A673 (cell line): ENCODE measurements around the gene UBE2D2.
"Not testable (repeated sequence)": the region's sequence is repeated elsewhere in the genome, so short reads cannot be mapped to it uniquely, and the experiment has no call there.

Experiments
- CTCF ChIP-seq: fragments of 300-800, 200-600 bp; sonication (generic); conservative IDR thresholded peaks from 2 replicates; pipeline ENCODE4 v1.5.1; 2017; ENCODE audit warnings: low read depth, mild to moderate bottlenecking, antibody characterized with exemption, low read length, moderate library complexity, mixed read lengths
- EZH2 ChIP-seq: fragments of 200-600 bp; sonication (generic); IDR thresholded peaks from 2 replicates; pipeline ENCODE4 v1.6.1; 2017; ENCODE audit warnings: borderline replicate concordance, low read depth, mild to moderate bottlenecking, mixed read lengths, antibody characterized with exemption, low read length; ENCODE audit not compliant: poor library complexity, severe bottlenecking

- TF ChIP-seq EZH2, CTCF: not testable (repeated sequence)
Measured at GRCh38 chr5:139530079-139530478, 31.1 kb upstream of the UBE2D2 start.
